ENCODE measurements around the gene NSMCE1.
"Not testable (repeated sequence)": the region's sequence is repeated elsewhere in the genome, so short reads cannot be mapped to it uniquely, and the experiment has no call there.

The NSMCE1 gene

DNA sequence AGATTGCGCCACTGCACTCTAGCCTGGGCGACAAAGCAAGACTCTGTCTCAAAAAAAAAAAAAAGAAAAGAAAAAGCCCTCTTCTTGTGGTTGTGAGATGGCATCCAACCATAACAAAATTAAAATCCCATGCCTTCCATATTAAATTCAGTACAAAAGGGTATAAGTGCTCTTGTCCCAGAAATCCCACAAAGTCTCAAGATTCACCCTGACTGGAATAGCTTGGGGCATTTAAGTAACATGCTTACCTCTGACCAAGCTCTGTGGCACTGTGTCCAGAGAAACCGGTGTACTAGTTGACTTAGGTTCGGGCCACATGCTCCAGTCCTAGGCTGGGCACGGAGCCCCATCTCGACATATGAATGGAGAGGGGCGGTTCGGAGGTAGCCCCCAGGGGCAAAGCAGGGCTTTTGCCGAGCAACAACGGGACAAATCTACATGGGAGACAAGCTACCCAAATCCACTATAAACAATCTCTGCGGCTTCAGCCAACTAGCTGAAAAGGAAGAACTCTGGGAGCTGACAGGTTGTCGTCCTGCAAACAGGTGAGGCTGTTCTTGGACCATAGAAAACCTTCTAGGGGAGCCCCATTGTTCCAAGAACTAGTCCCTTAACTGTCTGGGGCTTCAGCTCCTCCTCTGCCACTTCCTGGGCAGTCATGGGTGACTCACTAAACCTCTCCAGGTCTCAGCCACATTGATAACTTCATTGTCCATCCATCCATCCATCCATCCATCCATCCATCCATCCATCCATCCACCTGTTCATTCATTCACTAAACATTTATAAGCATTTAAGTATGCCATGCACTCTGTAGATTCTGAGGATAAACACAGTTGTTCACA, 34.9 kb upstream of the NSMCE1 start:
- in situ Hi-C loops (cut with HindIII; ENCODE audit: low sequenced_read_pairs): no loop called here

DNA sequence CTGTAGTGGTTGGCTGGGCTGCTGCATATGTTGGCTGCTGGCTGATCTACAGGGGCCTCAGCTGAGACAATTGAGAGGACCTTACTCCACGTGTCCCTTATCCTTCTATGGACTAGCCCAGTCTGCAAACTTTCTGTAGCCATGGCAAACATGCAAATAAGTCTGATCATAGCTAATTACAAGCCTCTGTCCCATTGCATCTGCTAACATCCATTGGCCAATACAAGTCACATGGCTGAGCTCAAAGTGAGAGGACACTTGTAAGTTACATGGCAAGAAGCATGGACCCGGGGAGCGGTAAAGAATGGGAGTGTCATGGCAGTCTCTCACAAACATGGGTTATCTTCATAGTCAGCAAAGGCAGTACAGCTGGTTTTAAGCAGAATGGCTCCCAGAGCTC, 33.6 kb upstream of the NSMCE1 start:
- in situ Hi-C loops (cut with HindIII; ENCODE audit: low sequenced_read_pairs): no loop called here

DNA sequence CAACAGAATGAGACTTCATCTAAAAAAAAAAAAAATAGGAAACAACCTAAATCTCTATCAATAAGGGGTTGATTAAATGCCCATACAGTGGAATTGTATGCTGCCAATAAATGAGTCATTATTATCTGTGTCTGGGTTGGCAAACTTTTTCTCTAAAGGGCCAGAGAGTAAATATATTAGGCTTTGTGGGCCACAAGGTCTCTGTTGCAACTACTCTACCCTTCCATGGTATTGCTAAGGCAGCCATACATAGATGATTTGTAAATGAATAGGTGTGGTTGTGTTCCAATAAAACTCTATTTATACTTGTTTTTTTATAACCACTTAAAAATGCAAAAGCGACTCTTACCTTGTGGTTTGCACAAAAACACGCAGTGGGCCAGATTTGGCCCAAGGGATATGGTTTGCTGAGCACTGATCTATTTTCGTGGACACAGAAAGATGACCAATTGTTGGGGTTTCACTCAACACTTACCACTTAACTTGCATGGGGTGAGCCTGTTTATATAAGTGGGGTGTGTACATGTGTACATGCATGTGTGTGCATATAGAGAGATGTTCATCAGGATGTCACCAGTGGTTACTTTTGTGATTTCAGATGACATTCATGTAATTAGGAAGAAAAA, 32.8 kb upstream of the NSMCE1 start:
- in situ Hi-C loops (cut with HindIII; ENCODE audit: low sequenced_read_pairs): no loop called here

DNA sequence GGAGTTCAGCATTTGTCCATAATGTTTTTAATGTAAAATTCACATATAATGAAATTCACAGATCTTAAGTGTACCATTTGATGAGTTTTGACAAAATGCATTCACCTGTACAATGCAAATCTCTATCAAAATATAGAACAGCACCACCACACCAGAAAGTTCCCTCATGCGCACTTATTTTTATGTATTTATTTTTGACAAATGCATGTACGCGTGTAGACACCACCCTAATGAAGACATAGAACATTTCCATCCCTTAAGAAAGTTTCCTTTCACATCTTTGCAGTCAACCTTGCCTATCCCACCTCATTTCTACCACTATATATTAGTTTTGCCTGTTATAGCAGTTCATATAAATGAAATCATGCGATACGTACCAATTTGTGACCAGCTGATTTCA, 29.6 kb upstream of the NSMCE1 start:
- in situ Hi-C loops (cut with HindIII; ENCODE audit: low sequenced_read_pairs): no loop called here

DNA sequence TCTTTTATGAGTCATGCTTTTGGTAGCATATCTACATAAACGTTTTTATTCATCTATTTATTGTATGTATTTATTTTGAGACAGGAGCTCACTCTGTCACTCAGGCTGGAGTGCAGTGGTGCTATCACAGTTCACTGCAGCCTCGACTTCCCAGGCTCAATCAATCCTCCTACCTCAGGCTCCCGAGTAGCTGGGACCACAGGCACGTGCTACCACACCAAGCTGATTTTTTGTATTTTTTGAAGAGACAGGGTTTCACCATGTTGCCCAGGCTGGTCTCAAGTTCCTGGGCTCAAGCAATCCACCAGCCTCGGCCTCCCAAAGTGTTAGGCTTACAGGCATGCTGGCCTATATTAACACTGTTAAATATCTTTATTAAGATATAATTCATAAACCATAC, 24.8 kb upstream of the NSMCE1 start:
- in situ Hi-C loops (cut with HindIII; ENCODE audit: low sequenced_read_pairs): no loop called here

GRCh38 chr16:27291722-27292240, 23.2 kb upstream of the NSMCE1 start:
- in situ Hi-C loops (cut with HindIII; ENCODE audit: low sequenced_read_pairs): no loop called here

- in situ Hi-C loops (cut with HindIII; ENCODE audit: low sequenced_read_pairs): no loop called here
These were observed 22.5 kb upstream of the NSMCE1 start for GRCh38 chr16:27291106-27291505.

DNA sequence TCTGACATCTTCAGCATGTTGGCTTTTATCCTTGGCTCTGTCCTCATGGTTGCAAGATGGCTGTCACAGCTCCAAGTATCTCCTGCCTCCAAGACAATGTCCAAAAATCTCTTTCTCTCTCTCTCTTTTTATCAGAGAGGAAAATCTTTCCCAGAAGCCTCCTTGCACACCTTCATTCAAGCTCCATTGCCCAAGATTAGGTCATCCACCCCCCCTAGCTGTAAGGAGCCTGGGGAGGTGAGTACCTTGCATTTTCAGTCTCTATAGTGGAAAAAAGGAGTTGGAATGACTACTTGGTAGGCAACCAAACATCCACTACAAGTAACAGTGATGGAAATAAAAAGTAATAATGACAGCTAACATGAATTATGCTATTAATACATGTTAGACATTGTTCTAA, 22.0 kb upstream of the NSMCE1 start:
- in situ Hi-C loops (cut with HindIII; ENCODE audit: low sequenced_read_pairs): no loop called here

GRCh38 chr16:27289669-27290068, 21.1 kb upstream of the NSMCE1 start:
- in situ Hi-C loops (cut with HindIII; ENCODE audit: low sequenced_read_pairs): no loop called here

DNA sequence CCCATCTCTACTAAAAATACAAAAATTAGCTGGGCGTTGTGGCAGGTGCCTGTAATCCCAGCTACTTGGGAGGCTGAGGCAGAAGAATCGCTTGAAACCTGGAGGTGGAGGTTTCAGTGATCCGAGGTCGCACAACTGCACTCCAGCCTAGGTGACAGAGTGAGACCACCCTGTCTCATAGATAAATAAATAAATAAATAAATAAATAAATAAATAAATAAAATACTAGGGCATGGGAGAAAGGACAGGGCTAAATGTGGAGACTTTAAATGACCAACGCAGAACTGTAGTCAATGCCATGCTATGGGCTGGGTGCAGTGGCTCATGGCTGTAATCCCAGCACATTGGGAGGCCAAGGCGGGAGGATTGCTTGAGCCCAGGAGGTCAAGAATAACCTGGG, 19.7 kb upstream of the NSMCE1 start:
- in situ Hi-C loops (cut with HindIII; ENCODE audit: low sequenced_read_pairs): not testable (repeated sequence)

- in situ Hi-C loops (cut with HindIII; ENCODE audit: low sequenced_read_pairs): no loop called here
These were observed 19.3 kb upstream of the NSMCE1 start for GRCh38 chr16:27287887-27288286.

- in situ Hi-C loops (cut with HindIII; ENCODE audit: low sequenced_read_pairs): no loop called here
These were observed 18.7 kb upstream of the NSMCE1 start for GRCh38 chr16:27287051-27287811.

DNA sequence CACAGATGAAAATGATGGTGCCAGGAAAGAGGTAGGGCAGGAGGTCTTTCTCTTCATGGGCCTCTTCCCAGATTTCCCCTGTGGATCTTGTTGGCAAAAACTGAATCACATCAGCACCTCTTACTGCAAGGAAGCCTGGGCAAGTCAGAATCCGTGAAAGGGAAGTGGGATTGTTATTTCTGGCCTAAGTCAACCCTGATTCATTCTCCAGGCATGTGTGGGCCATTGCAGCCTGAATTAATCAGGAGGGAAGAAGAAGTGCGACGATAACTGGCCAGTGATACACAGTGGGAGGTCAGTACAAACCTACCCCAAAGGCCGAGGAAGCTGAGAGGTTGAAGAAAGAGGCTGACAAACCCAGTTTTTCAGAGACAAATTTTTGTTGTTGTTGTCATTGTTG, 17.9 kb upstream of the NSMCE1 start:
- in situ Hi-C loops (cut with HindIII; ENCODE audit: low sequenced_read_pairs): no loop called here

GRCh38 chr16:27285676-27286196, 17.2 kb upstream of the NSMCE1 start:
- in situ Hi-C loops (cut with HindIII; ENCODE audit: low sequenced_read_pairs): no loop called here

- in situ Hi-C loops (cut with HindIII; ENCODE audit: low sequenced_read_pairs): no loop called here
These were observed 16.5 kb upstream of the NSMCE1 start for GRCh38 chr16:27284865-27285675.

GRCh38 chr16:27281243-27281642, 12.7 kb upstream of the NSMCE1 start:
- in situ Hi-C loops (cut with HindIII; ENCODE audit: low sequenced_read_pairs): no loop called here

DNA sequence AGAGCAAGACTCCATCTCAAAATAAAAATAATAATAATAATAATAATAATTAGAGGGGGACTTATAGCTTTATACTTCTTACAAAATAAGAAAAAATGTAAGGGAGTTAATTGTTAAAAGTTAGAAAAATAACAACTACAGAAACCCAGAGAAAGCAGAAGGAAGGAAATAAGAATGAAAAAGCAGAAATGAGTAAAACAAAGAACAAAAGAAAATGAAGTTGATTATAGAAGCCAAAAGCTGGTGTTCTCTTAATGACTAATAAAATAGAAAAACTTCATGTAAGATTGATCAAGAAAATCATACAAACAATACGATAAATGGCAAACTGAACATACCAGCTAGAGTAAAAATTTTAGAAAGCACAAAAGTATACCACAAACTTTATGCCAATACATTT, 6.8 kb upstream of the NSMCE1 start:
- in situ Hi-C loops (cut with HindIII; ENCODE audit: low sequenced_read_pairs): no loop called here

GRCh38 chr16:27274424-27274874, 5.9 kb upstream of the NSMCE1 start:
- in situ Hi-C loops (cut with HindIII; ENCODE audit: low sequenced_read_pairs): loop anchor here (5.0 to 25.0 kb wide), 2 partner anchors 88 to 107 kb away; no protein-coding TSS in a partner anchor

GRCh38 chr16:27273670-27274423, 5.3 kb upstream of the NSMCE1 start:
- in situ Hi-C loops (cut with HindIII; ENCODE audit: low sequenced_read_pairs): loop anchor here (5.0 to 25.0 kb wide), 2 partner anchors 88 to 107 kb away; no protein-coding TSS in a partner anchor

- in situ Hi-C loops (cut with HindIII; ENCODE audit: low sequenced_read_pairs): loop anchor here (5.0 to 25.0 kb wide), 2 partner anchors 89 to 106 kb away; no protein-coding TSS in a partner anchor
These were observed 4.7 kb upstream of the NSMCE1 start for GRCh38 chr16:27273330-27273669.
